Keratinocyte (primary cell): Measurements from ENCODE around the gene ADM5.

Experiments
- EZH2 ChIP-seq: IDR thresholded peaks from one replicate; pipeline ENCODE4 v1.6.1; 2012; ENCODE audit warnings: inconsistent platforms, mild to moderate bottlenecking, low read length, moderate library complexity
- TF ChIP-seq, protein P1 (sequence below), 3 experiments: IDR thresholded peaks in 1 of 3; conservative IDR thresholded peaks in 1 of 3; optimal IDR thresholded peaks in 1 of 3; 2 replicates in 2 of 3; 3 replicates in 1 of 3; pipeline versions ENCODE3 to v1.5.1; 2011; ENCODE audit warnings: low read length in 3 of 3, mild to moderate bottlenecking in 3 of 3, moderate library complexity in 2 of 3, control low read depth in 1 of 3, inconsistent platforms in 1 of 3; ENCODE audit not compliant: insufficient read depth in 2 of 3; ENCODE audit errors: extremely low read depth in 1 of 3

DNA sequence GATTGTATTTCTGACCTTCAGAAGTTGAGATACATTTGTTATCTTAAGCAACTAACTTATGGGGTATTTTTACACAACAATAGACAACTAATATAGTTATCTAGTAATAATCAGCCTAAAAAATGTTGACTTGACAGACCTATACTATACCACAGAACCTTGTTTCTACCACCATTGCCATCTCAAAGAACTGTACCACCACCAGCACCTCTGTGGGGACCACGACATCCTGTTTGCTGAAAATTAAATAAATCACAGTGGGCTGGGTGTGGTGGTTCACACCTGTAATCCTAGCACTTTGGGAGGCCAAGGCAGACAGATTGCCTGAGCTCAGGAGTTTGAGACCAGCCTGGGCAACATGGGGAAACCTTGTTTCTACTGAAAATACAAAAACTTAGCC is 49.7 kb downstream of the ADM5 start:
- TF ChIP-seq, protein P1, sequence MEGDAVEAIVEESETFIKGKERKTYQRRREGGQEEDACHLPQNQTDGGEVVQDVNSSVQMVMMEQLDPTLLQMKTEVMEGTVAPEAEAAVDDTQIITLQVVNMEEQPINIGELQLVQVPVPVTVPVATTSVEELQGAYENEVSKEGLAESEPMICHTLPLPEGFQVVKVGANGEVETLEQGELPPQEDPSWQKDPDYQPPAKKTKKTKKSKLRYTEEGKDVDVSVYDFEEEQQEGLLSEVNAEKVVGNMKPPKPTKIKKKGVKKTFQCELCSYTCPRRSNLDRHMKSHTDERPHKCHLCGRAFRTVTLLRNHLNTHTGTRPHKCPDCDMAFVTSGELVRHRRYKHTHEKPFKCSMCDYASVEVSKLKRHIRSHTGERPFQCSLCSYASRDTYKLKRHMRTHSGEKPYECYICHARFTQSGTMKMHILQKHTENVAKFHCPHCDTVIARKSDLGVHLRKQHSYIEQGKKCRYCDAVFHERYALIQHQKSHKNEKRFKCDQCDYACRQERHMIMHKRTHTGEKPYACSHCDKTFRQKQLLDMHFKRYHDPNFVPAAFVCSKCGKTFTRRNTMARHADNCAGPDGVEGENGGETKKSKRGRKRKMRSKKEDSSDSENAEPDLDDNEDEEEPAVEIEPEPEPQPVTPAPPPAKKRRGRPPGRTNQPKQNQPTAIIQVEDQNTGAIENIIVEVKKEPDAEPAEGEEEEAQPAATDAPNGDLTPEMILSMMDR (optimal IDR thresholded peaks at IDR 0.05 in 1 of 3, IDR thresholded peaks at IDR 0.05 in 1 of 3, conservative IDR thresholded peaks at IDR 0.05 in 1 of 3; ENCODE audit: extremely low read depth in 1 of 3, insufficient read depth in 2 of 3, low read length in 3 of 3): no peak
- no peak for TF ChIP-seq EZH2
